GM21381 (cell line): Measurements from ENCODE around the gene PHF14.
"Not testable (repeated sequence)": the region's sequence is repeated elsewhere in the genome, so short reads cannot be mapped to it uniquely, and the experiment has no call there.

Source experiments
- ATAC-seq: cut with Tn5 transposase; IDR thresholded peaks from one replicate; pipeline ENCODE4 v1.9.1; 2021; ENCODE audit warnings: mild to moderate bottlenecking, moderate library complexity; ENCODE audit not compliant: unreplicated experiment

Gene PHF14

DNA sequence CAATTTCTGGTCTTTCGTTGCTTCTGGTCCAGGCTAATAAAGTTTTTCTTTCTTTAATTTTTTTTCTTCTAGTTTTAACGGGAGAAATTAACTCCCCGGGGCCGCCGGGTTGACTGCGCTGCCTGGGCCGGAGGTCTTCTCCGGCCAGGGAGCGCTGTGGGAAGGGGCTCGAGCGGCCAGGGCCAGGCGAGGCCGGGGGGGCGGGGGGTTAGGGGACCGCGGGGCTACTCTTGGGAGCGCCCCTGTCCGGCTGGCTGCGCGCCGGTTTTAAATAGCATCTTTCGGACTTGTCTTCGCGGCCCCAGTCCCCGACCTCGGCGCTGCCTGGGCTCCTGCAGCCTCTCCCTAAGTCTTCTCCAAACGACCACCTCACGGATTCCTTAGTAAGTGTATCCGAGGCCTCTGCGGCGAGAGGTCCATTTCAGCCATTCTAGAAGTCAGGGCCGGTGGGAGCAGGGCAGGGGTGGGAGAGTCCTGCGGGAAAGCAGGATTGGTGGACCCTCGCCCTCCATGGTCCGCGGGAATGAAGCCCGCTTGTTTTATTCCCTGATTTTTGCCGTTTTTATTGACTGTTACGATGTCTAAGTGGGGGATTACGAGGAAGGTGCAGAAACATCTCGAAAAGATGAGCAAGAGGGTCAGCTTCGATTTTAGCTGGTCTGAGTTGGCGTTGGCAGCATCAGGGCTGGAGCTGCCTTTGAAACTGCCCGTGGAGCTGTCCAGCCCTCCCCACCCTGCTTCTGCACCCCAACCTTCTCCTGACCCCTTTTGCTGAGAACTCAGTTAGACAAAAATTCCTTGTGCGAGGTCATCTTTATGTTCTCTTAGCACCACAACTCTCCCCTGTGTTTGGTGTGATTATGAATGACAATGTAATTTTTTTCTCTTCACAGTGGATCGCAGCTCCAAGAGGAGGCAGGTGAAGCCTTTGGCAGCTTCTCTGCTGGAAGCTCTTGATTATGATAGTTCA, 555 bp downstream of the PHF14 start:
- peak; percentile 21 for ATAC-seq

DNA sequence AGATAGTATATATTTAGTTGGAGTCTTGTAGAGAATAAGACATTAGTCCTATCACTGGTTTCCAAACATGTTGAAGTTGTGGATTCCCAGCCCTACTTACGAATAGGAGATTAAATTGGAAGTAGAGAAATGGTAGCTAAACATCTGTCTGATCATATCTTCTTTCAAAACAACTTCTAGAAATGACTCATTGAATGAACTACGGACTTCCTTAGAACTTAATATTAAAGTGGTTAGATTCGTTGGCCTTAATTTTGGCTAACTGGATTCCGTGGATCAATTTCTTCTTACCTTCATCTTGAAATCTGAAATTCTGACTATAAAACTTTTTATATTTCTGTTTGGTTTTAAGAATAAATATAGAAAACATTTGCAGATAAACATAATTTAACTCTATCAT, 3.4 kb downstream of the PHF14 start:
- no peak for ATAC-seq

DNA sequence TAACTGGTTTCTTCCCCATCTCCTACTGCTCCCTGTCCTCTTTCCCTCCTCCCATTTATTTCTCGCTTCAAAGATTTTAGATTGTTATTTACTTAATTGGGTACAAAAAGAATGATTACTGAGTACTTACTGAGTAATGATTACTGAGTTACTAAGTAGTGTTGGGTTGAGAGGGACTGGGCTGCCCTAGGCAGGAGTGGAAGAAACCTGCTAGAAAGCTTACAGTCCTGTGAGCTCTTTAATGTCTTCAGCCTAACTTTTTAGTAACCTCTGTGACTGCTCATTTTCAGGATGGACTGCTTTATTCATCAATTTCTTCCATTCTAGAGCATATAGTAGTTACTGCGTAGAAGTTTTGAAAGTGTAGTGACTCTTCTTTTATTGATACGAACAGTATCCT, 7.6 kb downstream of the PHF14 start:
- no peak for ATAC-seq

DNA sequence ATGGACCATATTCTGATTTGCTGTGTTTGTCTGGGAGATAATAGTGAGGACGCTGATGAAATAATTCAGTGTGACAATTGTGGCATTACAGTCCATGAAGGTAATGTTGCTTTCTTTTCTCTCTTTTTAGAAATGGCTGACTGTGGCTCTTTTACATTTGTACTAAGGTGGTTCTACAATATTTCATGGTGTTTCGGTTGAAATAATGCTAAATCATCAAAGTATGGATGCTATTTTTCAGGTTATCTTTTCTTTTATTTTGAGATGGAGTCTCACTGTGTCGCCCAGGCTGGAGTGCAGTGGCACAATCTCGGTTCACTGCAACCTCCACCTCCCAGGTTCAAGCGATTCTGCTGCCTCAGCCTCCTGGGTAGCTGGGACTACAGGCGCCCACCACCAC, 17.1 kb downstream of the PHF14 start:
- not testable (repeated sequence) for ATAC-seq

DNA sequence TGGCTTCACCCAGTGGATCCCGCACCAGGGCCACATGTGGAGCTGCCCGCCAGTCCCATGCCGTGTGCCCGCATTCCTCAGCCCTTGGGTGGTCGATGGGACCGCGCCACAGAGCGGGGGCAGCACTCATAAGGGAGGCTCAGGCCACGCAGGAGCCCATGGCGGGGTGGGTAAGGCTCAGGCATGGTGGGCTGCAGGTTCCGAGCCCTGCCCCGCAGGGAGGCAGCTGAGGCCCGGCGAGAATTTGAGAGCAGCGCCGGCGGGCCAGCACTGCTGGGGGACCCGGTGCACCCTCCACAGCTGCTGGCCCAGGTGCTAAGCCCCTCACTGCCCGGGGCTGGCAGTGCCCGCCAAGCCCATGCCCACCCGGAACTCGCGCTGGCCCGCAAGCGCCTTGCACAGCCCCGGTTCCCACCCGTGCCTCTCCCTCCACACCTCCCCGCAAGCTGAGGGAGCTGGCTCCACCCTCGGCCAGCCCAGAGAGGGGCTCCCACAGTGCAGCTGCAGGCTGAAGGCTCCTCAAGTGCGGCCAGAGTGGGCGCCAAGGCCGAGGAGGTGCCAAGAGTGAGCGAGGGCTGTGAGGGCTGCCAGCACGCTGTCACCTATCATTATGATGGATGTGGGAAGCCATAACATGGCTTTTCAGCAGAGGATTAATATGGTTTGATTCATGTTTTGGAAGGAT, 22.0 kb downstream of the PHF14 start:
- ATAC-seq = not testable (repeated sequence)

DNA sequence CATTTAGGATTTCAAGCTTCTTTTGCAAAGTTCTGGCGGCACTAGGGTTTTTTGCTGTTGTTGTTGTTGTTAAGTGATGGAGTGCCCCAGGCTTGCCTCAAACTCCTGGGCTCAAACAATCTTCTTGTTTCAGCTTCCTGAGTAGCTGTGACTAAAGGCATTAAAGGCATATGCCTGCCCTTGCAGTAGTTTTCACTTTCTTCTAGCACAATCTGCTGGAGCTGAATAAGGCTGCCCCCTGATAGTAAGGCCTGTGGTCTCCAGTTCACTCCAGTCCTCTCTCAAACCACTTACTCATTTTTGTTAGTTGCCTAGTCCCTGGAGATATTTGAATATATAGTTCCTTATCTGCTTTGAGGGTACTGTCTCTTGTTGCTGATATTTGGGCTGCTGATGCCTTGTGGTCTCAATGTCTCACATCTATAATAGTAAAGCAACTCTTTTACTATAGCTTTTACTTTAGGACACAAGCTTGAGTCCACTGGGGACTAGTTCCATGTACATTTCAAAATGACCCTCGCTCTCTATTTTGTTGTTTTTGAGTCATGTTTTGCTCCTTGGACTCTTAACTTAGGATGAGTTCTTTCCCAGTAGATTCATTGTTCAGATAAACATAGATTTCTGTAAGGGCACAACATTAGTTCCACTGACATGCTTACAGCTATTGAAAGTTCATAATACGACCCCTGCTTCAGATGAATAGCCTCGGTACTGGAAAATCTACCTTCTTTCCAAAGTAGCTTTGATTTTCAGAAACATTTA, 25.5 kb downstream of the PHF14 start:
- no peak for ATAC-seq

DNA sequence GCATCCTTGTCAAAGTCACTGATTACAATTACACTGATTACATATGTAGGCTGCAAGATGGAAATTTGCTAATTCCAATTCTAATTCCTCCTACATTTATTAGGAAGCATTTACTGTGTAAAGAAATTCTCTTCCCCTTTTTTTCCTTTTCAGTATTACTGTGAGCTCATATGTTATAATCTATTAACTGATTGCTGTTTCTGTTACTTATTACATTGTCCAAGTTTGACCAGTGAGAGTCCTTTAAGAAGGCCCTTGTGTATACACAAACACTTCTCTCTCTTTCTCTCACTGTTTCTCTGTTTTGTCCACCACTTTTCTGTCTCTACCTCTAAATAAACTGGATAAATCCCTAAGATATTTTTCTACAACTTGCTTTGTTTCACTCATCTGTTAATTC, 31.5 kb downstream of the PHF14 start:
- no peak for ATAC-seq

DNA sequence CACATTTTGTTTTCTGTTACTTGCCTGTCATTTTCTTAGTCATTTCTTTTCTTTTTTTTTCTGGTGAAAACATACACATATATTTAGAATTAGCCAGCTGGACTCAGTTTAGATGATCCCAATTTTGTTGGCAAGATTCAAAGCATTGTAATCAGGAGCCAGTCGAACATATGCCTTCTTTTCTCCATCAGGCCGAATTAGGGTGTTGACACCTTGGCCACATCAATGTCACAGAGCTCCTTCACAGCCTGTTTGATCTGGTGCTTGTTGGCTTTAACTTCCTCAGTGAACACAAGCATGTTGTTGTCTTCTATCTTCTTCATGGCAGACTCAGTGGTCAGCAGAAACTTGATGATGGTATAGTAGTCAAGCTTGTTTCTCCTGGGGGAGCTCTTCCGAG, 32.6 kb downstream of the PHF14 start:
- no peak for ATAC-seq

DNA sequence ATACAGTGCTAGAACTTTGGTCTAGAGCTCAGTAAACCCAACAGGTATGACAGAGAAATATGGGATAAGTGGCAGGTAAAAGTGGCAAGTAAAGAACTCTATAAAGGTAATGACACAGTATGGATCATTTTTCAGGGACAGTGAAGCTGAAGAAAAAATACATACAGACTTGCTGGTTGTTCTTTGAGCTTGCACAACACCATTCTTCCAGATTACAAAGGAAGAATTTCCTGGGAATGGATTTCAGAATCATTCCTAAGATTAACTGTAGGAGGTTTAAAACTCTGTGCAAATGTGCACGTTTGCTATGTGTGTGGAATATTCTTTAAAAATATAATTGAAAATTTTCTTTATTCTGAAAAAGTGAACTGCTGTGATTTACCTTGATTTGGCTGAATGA, 36.0 kb downstream of the PHF14 start:
- ATAC-seq = no peak

DNA sequence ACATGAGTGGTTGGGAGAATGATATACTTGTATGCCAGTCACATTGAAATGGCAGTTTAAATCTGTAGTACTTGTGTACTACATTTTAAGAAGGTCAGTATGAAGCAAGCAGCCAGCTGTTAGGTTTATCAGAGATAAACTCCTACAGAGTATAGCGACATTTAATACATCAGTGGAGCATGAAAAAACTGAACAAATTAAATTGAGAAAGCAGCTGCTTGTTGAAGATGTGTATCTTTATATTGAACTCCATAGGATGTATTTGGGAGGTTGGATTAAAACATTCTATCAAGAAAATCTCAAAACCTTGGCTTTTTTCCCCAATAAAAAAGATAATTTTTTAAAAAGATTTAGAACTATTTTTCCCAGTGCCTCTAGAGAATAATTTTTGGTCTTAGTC, 47.8 kb downstream of the PHF14 start:
- no peak for ATAC-seq

DNA sequence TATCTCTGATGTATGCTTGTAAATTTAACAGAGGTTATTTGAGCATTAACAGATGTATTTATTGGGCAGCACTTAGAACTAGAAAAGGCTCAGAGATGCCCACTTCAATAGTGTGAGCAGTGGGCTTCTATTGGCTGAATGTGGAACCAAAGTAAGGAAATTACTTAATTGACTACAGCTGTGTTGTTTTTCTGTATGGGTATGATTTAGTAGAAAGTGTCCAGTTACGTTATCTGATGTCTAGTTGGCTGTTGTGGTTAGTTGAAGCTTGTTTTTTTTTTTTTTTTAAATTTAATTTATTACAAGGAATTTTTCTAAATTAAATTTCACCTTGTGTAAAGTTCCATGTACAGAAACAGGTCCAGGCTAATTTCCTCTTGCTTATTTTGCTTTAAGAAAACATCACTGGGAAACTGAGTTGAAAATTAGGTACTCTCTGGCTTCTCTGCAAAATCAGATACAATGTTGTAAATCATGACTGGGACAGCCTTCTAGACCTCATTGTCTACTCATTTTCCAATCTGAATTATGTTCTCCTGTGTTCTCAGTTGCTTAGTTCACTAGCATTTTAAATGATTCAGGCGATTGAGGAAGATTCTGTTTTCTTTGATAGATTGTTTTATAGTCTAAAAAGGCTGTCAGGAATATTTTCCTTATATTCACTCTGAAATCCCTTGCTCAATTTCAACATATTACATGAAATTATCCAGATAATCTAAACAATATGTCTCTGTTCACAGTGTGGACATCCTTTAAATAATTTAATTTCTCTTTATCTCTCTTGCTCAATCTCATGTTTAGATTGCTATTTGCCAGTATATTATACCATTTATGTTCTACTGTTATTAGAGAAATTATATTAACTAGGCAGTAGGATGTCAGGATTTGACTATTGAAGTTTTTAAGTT, 53.0 kb downstream of the PHF14 start:
- ATAC-seq = no peak

DNA sequence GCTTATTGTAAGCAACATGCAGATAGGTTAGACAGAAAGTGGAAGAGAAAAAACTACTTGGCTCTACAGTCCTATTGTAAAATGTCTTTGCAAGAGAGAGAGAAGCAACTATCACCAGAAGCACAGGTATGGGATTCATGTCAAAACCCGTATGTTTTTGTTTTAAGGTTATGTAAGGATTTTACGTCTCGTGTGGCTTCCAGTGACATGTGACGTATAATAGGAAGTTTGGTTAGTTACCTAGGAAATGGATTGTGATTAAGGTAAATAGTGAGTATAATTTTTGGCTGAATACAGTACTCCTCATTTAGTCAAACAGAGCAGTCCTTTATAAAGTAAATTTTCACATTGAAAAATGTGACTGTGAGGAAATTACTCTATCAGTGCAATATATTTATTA, 62.0 kb downstream of the PHF14 start:
- ATAC-seq = no peak

DNA sequence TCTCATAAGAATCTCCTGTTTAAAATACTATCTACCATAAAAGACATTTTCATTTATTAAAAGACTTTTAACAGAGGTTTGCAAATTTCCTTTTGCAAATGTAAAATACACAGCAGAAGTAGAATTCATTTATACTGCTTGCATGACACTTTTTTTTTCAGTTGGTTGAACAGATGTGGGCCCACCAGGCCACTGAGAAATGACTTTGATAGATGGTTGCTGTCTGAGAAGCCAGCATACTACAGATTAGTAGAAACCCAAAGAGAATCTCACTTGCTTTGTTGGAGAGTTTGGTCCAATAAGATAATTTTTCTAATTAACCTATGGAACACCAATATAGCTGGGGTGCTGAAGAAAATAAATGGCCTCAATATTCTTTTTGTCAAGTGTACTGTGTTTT, 66.3 kb downstream of the PHF14 start:
- no peak for ATAC-seq

DNA sequence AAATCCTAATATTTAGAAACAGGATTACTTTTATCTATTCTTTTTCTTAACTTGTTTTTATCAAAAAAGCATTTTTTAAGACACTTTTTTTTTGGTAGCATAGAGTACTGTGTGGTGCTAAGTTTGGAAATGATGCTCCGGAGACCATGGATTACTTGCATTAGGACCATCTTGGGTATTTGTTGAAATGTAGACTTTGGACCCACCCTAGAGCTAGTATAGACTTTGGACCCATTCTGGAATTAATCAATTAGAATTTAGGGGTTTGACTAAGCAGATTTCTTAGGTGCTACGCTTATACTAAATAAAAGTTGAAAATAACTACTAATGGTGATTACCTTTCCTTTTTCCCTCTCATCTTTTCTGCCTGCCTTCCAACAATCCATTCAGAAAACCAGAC, 80.4 kb downstream of the PHF14 start:
- no peak for ATAC-seq

DNA sequence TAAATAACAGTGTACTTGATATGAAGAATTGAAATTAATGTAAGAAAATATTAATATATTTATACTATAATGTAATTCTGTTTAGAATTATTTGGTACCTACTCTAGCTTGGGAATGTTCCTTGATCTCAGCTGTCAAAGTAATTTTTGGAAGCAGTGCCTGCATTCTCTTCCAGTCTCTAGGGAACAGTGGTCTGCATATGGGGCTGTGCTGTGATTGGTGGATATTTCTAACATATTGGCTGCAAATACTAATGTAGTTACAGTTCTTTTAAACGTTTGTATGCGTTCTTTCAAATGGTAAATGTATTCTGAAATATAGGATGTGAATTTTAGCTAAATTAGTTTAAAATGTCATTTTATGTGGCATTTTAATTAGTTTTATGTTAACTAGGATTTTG, 87.2 kb downstream of the PHF14 start:
- ATAC-seq = no peak

DNA sequence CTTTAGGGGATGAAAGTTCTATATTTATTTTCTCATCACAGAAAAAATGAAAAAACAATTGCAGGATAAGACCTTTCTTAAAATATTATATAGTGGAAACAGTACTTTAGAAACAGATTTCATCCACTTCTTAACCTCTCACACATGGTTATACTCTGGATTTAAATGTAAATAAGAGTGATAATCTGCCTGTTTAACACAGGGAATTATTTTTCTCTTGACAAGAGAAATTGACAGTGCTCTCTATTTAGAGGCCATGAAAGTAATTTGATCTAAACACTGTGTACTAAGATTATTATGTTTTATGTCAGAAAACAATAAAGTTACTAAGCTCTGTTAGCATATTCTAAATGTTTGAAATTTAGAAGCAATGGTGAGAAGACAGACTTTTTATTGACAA, 88.4 kb downstream of the PHF14 start:
- no peak for ATAC-seq

DNA sequence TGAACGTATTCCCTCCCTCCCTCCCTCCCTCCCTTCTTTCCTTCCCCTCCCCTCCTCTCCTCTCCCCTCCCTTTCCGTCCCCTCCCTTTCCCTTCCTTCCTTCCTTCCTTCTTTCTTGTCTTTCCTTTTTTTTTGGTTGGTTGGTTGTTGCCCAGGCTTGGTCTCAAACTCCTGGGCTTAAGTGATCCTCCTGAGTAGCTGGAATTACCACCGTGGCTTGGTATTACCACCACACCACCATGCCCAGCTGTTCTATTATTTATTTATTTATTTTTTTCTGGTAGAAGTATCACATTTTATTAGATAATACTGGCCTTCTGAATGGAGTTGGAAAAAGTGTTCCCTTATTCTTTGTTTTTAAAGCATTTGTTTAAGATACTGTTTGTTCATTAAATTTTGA, 95.9 kb downstream of the PHF14 start:
- ATAC-seq = no peak

DNA sequence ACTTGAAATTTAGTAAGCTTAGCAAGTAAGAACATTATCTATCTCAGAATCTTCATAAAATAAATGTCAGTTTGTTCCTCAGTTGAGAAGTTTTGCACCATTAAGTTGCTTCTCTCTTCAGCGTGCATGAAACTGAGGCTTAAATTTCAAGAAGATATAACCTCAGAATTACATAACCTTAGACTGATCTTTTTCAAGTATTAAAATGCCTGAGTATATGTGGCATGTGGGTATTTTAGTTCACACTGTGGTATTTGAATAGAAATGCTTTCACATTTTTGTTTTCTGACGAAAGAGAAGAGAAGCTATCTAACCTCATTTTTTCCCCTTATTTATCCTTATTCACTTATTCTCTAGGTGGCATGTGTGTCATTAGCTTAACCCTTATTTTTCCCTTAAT, 104.1 kb downstream of the PHF14 start:
- no peak for ATAC-seq

DNA sequence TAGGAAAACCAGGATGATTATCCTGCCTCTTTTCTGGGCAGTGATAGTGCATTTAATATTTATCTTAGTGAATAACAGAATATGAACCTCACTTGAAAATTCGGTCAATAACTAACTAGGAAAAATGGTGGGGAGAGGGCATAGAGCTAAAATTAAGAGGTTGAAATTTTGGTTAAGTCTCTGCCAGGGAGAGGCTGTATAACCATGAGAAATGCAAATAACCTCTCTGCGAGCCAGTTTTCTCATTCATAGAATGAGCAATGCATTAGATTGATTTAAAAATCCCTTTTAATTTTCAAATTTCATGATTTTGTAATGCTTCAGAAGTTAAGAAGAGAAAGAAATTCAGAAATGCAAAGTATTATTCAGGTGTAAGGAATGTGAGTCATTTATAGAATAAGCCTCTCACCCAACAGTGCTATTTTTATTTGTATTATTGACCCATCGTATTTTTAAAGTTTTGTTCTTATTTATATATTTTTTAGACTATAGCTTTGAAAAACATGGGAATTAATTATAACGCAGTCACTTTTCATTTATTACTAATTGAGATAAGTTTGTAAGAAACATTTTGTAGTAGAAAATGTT, 104.7 kb downstream of the PHF14 start:
- ATAC-seq = no peak

DNA sequence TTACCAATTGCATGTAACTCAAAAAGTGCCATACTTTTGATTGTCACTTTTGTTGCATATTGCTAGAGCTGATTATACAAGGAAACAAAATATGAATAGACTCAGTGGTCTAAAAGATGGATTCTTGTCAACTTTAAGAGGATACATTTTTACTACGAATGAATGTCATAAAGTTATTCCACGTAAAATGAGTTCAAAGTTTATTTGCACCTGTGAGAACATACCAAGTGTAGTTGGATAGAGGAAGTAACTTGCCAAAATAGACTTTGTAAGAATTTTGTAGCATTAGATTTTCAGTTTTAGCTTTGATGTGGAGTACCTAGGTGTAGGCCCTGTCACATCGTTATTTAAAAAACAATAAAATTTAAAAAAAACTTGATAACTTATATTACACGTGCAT, 106.2 kb downstream of the PHF14 start:
- no peak for ATAC-seq
